HG03103 (cell line): Measurements from ENCODE around the gene TCTN1.
"Not testable (repeated sequence)": the region's sequence is repeated elsewhere in the genome, so short reads cannot be mapped to it uniquely, and the experiment has no call there.

Experiments used
- ATAC-seq: cut with Tn5 transposase; IDR thresholded peaks from one replicate; pipeline ENCODE4 v1.9.1; 2021; ENCODE audit warnings: low read depth; ENCODE audit not compliant: unreplicated experiment

The TCTN1 gene

GRCh38 chr12:110613771-110614684 is at the start of gene TCTN1:
Gene TCTN1, plus strand, starts transcription at chr12:110614129. Its CDS starts 54 bp downstream, at chr12:110614183.
- ATAC-seq, result peak; percentile 92

- no peak for ATAC-seq
Observed at GRCh38 chr12:110564471-110564991, 49.4 kb upstream of the TCTN1 start.

- no peak for ATAC-seq
Observed at GRCh38 chr12:110565894-110566871, 47.7 kb upstream of the TCTN1 start.

GRCh38 chr12:110566993-110567392 is 46.9 kb upstream of the TCTN1 start:
- ATAC-seq, result no peak

- ATAC-seq, result no peak
Observed at GRCh38 chr12:110568752-110569151, 45.2 kb upstream of the TCTN1 start.

GRCh38 chr12:110569838-110570237 is 44.1 kb upstream of the TCTN1 start:
- ATAC-seq, result not testable (repeated sequence)

- not testable (repeated sequence) for ATAC-seq
Observed at GRCh38 chr12:110570798-110571197, 43.1 kb upstream of the TCTN1 start.

GRCh38 chr12:110574044-110574443 is 39.9 kb upstream of the TCTN1 start:
- ATAC-seq, result no peak

GRCh38 chr12:110574717-110575230 is 39.2 kb upstream of the TCTN1 start:
- not testable (repeated sequence) for ATAC-seq

GRCh38 chr12:110575326-110575725 is 38.6 kb upstream of the TCTN1 start:
- ATAC-seq, result no peak

GRCh38 chr12:110576504-110576903 is 37.4 kb upstream of the TCTN1 start:
- no peak for ATAC-seq

GRCh38 chr12:110577864-110578693 is 35.9 kb upstream of the TCTN1 start:
- ATAC-seq, result no peak

- no peak for ATAC-seq
Observed at GRCh38 chr12:110578694-110579534, 35.0 kb upstream of the TCTN1 start.

GRCh38 chr12:110579535-110580253 is 34.2 kb upstream of the TCTN1 start:
- ATAC-seq, result no peak

GRCh38 chr12:110581931-110582275 is 32.0 kb upstream of the TCTN1 start:
- no peak for ATAC-seq

- ATAC-seq, result peak; percentile 28
Observed at GRCh38 chr12:110582276-110583136, 31.4 kb upstream of the TCTN1 start.
